ENCODE measurements around the gene DDX1. TPM values are rescaled to one million over a fixed set of nuclear protein-coding genes. Genes with fewer than 3 reads are reported as not detected.

DDX1 gene
- total and polyA plus RNA-seq, 2 of the 4 experiments (the other 2 are of a cell fraction) = 73.6 to 74.9 TPM

- H3K27ac ChIP-seq (ENCODE audit: insufficient read depth, low read length) = no peak overlapping the region
- in situ Hi-C loops (cut with MboI; ENCODE audit: low sequenced_read_pairs) = no loop called here
- H3K27me3 ChIP-seq (ENCODE audit: control insufficient read depth, insufficient read depth, low read length) = no peaks in the 10 kb centered on the region
- H2BK15ac ChIP-seq (ENCODE audit: low read depth, low read length) = no peak overlapping the region
- no peak overlapping the region for H3K18ac ChIP-seq (ENCODE audit: low read depth, low read length)
- no TSS peak for BruUV-seq (replicated peaks)
- no peak overlapping the region for H3K56ac ChIP-seq (ENCODE audit: extremely low read depth, insufficient read depth, low read length)
- ChIA-PET CTCF (interaction anchor here (0.6 to 1.8 kb wide), 4 partner anchors 9 to 195 kb away, joined by 3 to 4 read pairs (median 4); no protein-coding TSS in a partner anchor), POLR2A (ENCODE audit: unreplicated experiment) (no interaction called here)
- H4K5ac ChIP-seq (ENCODE audit: low read depth, low read length) = no peak overlapping the region
- H4K91ac ChIP-seq (ENCODE audit: insufficient read depth, low read depth, low read length) = no peak overlapping the region
- no peak overlapping the region for H2AK5ac ChIP-seq (ENCODE audit: low read depth, low read length)
- no peak overlapping the region for H2BK120ac ChIP-seq (ENCODE audit: low read depth, low read length)
- no peak overlapping the region for H3K14ac ChIP-seq (replicated peaks; ENCODE audit: low read depth, low read length)
- peaks cover 7% of the 10 kb centered on the region for H3K36me3 ChIP-seq (ENCODE audit: control insufficient read depth, insufficient read depth, low read length)
- H4K8ac ChIP-seq (ENCODE audit: low read depth in 2 of 2, low read length in 2 of 2) = no peak overlapping the region
- dilution Hi-C loops (cut with HindIII; ENCODE audit: low sequenced_read_pairs, unreplicated experiment) = no loop called here
- no peak overlapping the region for H3K23ac ChIP-seq (ENCODE audit: low read depth, low read length)
- H2BK5ac ChIP-seq (ENCODE audit: low read depth, low read length, poor library complexity, severe bottlenecking) = no peak overlapping the region
- H3K4ac ChIP-seq (ENCODE audit: low read depth, low read length) = no peak overlapping the region
- DNase-seq (peak; percentile 6), ATAC-seq (ENCODE audit: low read depth) (no peak)
- intact Hi-C loops (cut with micrococcal nuclease) = no loop called here
- H2AFZ ChIP-seq (replicated peaks; ENCODE audit: low read length, poor library complexity) = no peak overlapping the region
- peaks cover 3 to 14% of the 10 kb centered on the region in 2 experiments; a peak in 2 of 4 replicates for H3K79me1 ChIP-seq (ENCODE audit: low read depth in 1 of 2, low read length in 2 of 2)
- 0 out of 2 replicates have a peak, but pooled peaks cover 3% of the 10 kb centered on the region for H3K9me1 ChIP-seq (ENCODE audit: insufficient read depth, low read length)
- H2BK20ac ChIP-seq (ENCODE audit: low read depth, low read length) = no peak overlapping the region
- H3K9me3 ChIP-seq (ENCODE audit: control insufficient read depth, insufficient read depth, low read length) = no peaks in the 10 kb centered on the region
- no peak overlapping the region for H3K4me3 ChIP-seq (ENCODE audit: insufficient read depth, low read depth, low read length)
- H4K20me1 ChIP-seq (ENCODE audit: insufficient read depth, low read length) = no peaks in the 10 kb centered on the region
- H3K4me1 ChIP-seq (ENCODE audit: control insufficient read depth, insufficient read depth, low read length) = no peaks in the 10 kb centered on the region
- H3K9ac ChIP-seq (ENCODE audit: low read depth, low read length) = no peak overlapping the region
- H3K4me2 ChIP-seq (ENCODE audit: low read depth, low read length) = no peak overlapping the region
- WGBS, 2 experiments (ENCODE audit: extremely low coverage in 2 of 2, insufficient read length in 1 of 2) = no CpG with 5 or more reads among the region's 4 CpGs
- no peak overlapping the region for H2AK9ac ChIP-seq (replicated peaks; ENCODE audit: low read depth, low read length, poor library complexity)
- no peak for TF ChIP-seq NFE2L2 (IDR thresholded peaks at IDR 0.05; ENCODE audit: low read depth, low read length)
- TF ChIP-seq MAFK (IDR thresholded peaks at IDR 0.05; ENCODE audit: low read depth, low read length) = no peak
- TF ChIP-seq RCOR1 (IDR thresholded peaks at IDR 0.05; ENCODE audit: insufficient replicate concordance, low read length) = no peak
- no peak for TF ChIP-seq MXI1 (IDR thresholded peaks at IDR 0.05; ENCODE audit: borderline replicate concordance, low read depth, low read length)
- TF ChIP-seq SMC3 (IDR thresholded peaks at IDR 0.05; ENCODE audit: low read depth, low read length) = no peak
- no peak for TF ChIP-seq POLR2A (IDR thresholded peaks at IDR 0.05; ENCODE audit: low read depth, low read length)
- no peak for TF ChIP-seq CHD1 (IDR thresholded peaks at IDR 0.05; ENCODE audit: low read depth, low read length)
- TF ChIP-seq MAZ (IDR thresholded peaks at IDR 0.05; ENCODE audit: borderline replicate concordance, low read depth, low read length) = no peak
- no peak for TF ChIP-seq CTCF (conservative IDR thresholded peaks at IDR 0.05; ENCODE audit: low read depth, low read length)
- no peak for TF ChIP-seq FOS (IDR thresholded peaks at IDR 0.05; ENCODE audit: low read depth, low read length)
- no peak for TF ChIP-seq USF2 (IDR thresholded peaks at IDR 0.05; ENCODE audit: low read depth, low read length)
- TF ChIP-seq BHLHE40 (IDR thresholded peaks at IDR 0.05; ENCODE audit: low read depth, low read length) = no peak
- no peak for TF ChIP-seq RFX5 (IDR thresholded peaks at IDR 0.05; ENCODE audit: low read depth, low read length)
- TF ChIP-seq ELK1 (IDR thresholded peaks at IDR 0.05; ENCODE audit: borderline replicate concordance, low read depth, low read length) = no peak
These were observed 44.4 kb upstream of the DDX1 start for GRCh38 chr2:15547115-15547876.

Measured in IMR-90 (cell line).